HepG2 (cell line): ENCODE measurements around the gene TMEM187.

Experiments
- KAT2B ChIP-seq: fragments of 150-350 bp; IDR thresholded peaks from 2 replicates; pipeline ENCODE4 v1.6.1; 2014; ENCODE audit warnings: low read depth, low read length, borderline replicate concordance
- MED1 ChIP-seq: sonication (generic); formaldehyde crosslinking; IDR thresholded peaks from 2 replicates; pipeline ENCODE4 v1.4.0; 2020; ENCODE audit warnings: missing genetic modification reagents
- NFYB ChIP-seq: sonication (generic); formaldehyde crosslinking; IDR thresholded peaks from 2 replicates; pipeline ENCODE4 v1.4.0; 2020; ENCODE audit warnings: missing genetic modification reagents
- POLR2A ChIP-seq, 2 experiments: IDR thresholded peaks; 2 replicates each; pipeline ENCODE4 v1.6.1; 2011; ENCODE audit warnings: low read depth in 2 of 2, low read length in 2 of 2, mild to moderate bottlenecking in 1 of 2, moderate library complexity in 1 of 2; ENCODE audit not compliant: insufficient read depth in 1 of 2

DNA sequence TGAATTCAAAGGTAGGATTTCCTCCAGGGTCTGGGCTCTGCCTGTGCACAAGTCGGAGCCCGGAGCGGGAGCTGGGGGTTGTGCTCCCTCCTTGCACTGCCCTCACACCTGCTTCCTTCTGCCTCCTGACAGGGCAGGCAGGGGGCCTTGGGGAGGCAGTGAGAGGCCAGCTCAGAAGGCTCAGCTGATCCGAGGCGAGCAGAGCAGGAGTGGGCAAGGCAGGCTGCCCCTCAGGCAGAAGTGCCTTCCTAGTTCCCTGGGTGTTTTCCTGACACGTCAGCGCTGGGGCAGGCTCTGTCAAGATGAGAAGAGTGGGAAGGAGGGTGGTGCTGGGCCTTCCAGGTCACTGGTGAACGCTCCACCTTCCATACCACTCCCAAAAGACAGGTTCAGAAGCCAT is 52.7 kb downstream of the TMEM187 start:
- TF ChIP-seq MED1 (CRISPR knock-in tag) (no peak), POLR2A (IDR thresholded peaks at IDR 0.05; ENCODE audit: insufficient read depth in 1 of 2, low read depth in 2 of 2, low read length in 2 of 2) (no peak), NFYB (CRISPR knock-in tag) (no peak), KAT2B (no peak)
